NCI-H526 treated with DMSO at 0.1 percent for 48 hours (cell line): ENCODE data around the gene CNTROB.

Experiments used
- DNase-seq: peaks from one replicate; lab custom pipeline; 2025; lab: John Stamatoyannopoulos, UW

CNTROB gene

DNA sequence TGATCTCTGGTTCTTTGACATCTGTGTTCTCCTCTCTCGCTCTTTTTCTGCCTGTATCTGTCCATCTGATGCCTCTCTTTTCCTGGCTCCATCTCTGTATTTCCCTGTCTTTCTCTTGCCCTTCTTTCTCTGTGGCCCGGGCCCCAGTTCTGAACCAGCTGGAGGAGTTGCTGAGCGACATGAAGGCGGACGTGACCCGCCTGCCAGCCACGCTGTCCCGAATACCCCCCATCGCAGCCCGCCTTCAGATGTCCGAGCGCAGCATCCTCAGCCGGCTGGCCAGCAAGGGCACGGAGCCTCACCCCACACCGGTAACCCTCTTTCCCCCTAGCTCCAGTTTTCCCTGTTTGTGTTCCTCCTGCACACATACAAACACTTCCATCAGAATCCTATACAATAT, 21.7 kb upstream of the CNTROB start:
- no peak for DNase-seq

DNA sequence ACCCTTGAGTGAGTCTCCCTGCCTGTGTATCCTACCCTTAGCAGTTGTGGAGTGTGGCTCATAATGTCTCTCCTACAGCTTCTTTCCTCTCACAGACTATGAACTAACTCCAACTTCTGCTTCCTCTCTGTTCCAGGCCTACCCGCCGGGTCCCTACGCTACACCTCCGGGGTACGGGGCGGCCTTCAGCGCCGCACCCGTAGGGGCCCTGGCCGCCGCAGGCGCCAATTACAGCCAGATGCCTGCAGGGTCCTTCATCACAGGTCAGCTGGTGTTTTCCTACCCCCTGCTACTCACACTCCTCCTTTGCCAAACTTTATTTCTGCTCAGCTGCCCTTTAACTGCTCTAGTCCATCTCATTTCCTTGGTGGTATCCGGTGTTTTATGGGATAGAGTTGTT, 21.3 kb upstream of the CNTROB start:
- DNase-seq, result no peak

DNA sequence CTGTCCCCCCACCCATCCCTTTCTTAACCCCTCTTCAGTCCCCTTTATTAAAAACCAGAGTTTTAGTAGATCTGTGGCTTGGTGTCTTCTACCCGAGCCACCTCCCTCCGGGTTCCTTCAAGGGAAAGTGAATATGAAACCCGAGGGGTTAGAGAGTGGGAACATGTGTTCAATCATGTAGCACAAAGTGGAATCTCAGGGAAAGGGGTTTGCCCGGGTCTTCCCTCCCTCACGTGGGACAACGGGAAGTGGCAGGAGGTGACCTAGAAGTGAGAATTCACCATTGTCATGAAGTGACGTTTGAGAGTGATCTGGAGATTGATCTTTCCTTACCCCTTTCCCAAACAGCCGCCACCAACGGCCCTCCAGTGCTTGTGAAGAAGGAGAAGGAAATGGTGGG, 20.9 kb upstream of the CNTROB start:
- DNase-seq, result no peak

DNA sequence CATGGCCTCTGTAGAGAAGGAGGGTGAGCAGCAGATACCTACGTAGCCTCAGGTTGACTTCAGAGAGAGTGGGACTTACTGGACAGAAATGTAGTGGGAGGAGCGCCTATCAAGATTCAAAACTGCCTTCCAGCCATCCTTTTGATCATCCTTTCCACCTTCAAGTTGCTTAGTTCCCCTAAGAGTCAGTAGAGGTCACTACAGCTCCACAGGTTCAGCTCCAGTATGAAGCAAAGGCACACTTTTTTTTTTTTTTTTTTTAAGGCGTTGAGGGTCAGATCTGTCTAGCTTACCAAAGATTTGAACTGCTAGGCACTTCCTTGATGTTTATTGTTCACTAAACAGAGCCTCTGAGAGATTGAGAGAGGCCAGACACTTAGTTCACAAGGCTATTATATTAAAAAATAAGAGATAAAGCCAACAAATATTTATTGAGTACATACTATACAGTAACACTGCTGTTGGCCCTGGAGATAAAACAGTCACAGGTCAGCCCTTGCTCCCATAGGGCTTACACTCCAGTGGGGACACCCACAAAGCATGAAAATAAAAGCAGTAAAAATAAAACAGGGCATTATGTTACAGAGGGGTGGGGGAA, 19.0 kb upstream of the CNTROB start:
- DNase-seq, result peak; percentile 23

DNA sequence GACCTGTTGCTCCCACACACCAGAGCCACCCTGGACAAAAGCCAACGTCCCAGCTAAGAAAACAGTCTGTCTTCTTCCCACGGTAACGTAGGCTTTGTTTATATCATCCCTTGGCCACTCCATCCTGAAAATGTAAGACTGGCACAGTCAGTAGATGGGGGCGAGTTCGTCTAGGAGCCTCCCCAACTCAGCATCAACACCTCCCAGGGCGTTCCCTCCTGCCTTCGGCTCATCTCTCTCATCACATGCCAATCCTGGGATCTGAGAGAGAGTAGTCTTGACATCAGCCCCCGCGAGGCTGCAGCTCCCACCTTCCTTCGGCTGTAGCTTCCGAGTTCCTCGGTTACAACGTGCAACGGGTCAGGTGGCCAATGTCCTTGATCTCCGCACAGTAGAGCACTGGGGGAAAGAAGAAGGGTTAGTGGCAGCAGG, 16.8 kb upstream of the CNTROB start:
- no peak for DNase-seq

DNA sequence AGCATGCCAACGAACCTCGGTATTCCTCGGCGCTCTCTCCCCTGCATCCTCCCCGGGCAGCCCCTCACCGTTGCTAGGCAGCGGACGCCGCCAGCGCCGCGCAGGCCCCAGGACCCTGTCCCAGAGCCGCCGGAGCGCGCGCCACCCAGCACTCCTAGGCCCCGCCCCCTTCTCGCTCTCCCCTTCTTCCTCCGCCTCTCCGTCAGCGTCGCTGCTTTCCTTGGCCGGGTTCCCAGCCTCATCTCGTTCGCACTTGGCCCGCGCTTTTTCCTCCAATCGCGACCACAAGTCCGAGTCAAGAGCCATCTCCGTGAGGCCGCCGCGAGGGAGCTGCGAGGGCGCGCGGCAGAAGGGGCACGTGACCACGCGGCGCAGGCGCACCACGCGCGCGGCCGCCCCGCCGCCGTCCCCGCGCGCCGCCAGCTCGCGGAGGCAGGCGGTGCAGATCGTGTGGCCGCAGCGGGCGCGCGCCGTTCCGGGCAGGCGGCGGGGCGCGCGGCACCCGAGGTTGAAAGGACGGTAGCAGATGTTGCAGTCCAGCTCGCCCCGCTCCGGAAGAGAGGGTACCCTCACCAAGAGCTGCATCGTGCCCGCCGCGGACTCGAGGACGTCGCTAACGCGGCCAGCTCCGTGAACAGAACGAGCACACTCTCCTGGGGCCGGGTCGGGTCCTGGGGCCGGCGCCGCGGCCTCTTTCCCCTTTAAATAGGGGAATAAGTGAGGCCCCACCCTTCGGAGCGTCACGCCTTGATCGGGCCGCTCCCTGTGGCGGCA, 16.2 kb upstream of the CNTROB start, which contains the start of gene RNF227:
RNF227 (minus strand) TSS at position 679 of the 774 bp plus-strand sequence; CDS start at position 585, 94 bp downstream.
- DNase-seq, result peak; percentile 65

DNA sequence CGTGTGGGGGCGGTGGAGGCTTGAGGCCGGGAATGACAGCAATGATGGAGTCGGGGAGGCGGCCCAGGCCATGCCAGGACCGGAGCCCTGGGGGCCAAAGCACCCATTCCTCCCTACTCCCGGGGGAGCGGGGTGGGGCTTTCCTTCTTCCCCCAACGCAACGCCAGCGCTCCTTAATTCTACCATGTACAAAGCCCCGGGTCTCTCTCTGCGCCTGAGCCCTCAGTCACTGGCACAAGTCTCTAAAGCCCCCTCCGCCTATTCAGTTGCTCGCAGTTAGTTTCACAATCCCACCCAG, 15.7 kb upstream of the CNTROB start:
- DNase-seq, result no peak

DNA sequence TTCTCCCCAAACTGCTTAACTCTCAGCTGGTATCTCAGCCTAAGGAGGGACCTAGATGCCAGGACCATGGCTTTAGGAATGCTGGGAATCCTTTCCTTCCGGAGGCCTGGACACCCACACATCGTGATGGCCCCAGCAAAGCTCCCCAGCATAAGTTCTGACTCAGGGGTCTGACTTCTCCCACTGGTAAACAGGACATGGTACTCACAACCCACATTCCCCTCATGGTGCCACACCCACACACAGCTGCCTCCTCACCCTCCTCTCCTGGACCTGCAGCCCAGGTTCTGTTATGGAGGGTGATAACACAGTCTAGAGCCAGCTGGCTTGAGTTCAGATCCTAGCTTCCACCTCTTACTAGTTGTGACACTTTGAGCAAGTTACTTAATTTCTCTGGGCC, 15.2 kb upstream of the CNTROB start:
- DNase-seq, result no peak

DNA sequence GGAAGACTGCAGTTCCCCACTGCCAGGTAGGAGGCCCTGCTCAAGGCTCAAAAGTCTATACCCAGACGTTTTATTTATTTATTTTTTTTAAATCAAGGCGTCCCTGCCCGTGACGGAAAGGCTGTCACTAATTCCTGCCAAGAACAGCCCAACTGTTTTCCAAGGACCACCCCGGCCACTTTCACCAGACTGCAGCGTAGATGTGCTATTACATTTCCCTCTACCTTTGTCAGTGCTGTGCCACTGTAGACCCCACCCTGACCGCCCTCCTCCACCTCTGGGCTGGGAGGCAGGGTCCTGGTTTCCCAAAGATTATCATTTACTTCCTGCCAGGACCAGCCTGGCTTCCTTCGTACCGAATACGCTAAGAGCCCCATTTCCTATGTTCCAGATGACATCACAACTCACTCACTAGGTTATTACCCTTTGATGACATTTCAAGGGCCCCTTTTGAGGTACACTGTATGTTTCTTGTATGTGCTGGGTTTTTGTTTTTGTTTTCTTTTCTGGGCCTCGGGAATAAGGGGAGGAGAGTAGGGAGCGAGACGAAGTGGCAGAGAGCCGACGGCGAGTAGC, 9.6 kb upstream of the CNTROB start:
- no peak for DNase-seq

DNA sequence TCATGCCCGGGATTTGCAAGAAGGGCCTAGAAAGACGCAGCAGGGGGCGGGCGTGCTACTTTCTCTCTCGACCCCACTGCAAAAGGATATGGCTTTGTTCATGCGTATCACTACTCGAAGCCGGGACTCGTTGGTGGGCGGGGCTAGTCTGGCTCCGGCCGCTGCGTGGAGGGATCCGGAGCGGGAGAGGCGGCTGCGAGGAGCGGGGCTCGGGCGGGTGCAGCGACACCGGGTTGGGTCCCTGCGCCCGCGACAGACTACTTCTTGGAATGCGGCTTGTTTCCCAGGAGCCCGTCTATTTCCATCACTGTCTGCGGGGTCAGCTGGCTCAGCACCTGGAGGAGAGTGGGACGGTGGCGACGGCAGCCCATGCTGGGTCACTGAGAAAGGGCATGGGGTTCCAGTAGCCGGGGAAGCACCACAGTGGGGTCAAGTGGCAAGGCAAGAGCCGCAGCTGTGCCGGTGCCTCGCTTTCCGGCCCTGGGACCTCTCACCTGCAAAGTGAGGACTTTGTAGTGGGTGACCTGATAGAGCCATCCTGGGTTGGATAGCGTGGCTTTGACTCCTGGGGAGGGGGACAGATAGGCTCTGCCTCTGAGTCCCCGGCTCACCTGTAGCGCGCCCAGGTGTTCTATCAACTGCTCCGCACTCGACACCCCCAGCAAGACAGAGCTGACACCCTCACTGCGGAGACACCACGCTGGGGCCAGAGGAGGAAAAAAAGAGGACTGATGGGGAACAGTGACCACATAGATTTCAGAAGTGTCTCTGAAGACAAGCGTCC, 9.0 kb upstream of the CNTROB start:
- DNase-seq, result no peak

DNA sequence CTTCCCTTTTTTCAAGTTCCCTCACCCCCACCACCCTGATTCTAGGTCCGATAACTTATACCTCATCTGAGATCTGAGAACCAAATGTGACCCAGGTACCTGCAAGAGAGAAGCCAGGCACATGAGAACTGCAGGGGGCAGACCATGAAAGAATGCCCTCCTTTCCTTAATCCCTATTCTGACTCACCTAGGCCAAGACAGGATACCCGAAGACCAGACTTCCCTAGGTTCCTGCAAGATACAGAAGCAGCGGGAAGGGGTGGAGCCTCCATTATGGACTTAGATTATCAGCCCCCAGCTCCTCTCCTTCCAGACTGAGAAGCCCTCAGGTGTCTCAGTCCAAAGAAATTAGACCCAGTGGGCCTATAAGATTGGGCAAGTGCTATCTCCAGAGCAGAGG, 4.4 kb upstream of the CNTROB start:
- no peak for DNase-seq

DNA sequence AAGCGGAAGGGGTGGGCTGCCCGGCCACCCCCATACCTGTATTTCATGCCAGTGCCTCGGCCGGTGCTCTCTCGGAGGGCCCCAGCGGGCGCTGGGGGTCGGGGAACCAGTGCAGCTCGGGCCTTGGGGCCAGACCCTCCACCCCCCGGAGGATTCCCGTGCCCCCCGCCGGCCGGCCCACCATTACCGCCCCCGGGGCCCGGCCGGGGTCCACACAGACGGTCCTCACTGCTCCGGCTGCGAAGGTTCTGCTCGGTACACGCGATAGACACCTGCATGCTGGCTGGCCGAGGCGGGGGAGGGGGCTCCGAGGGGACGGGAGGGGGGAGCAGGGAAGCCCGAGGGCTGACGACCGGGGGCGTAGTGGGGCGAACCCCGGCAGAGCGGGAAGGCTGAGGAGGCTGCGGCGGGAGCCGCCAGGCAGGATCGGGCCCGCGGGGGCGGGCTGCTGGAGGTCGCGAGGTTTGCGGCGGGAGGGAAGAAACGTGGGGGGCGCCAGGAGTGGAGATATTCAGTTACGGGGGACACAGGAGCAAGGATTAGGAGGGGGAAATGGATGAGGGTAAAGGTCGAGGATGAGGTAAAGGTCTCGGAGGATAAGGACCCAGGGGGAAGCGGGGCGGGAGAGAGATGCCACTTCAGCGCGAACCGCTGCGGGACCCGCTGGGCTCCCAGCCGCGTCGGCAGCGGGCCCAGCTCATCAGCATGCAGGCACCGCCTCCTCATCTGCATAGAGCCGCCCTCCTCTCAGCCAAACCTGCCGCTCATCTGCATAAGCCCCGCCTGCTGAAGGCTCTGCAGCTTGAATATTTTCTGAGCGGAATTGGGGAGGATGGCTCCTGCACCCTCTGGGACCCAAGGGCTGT, 2.6 kb upstream of the CNTROB start, which contains the start of gene KCNAB3:
KCNAB3 (minus strand) TSS at position 699 of the 866 bp plus-strand sequence; CDS start at position 278, 421 bp downstream.
- no peak for DNase-seq

DNA sequence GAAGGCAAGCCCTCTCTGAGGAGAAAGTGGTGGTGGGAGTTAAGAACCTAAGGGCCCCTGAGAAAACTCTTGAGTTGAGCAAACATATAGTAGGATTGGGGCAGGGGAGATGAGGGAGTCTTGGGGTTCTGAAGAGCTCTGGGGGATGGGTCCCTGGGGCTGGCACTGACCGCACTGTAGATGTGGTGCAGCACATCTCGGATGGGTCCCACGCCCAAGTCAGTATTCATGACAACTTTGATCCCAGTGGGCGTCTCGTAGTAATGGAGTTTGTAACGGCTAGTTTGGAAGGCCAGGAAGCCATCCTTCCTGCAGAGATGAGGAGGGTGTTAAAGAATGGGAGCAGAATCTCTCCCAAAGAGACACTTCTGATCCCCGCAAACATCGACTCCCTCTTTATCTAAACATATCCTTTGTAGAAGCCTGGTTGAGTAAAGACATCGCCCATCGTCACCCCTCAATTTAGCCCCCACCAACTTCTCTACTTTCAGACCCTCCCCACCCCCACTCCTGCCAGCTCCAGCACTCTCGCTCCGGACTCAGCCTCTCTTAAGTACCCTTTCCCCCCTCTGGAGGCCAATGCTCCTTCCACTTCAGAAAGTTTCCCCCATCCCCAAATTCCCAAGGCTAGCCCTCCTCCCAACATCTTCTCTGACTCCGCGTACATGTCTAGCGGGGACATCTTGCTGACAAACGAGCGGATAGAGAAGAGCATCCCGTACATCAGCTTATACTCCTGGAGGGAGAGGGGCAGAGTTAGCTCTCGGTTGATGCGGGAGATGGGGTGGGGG, 970 bp upstream of the CNTROB start:
- no peak for DNase-seq

DNA sequence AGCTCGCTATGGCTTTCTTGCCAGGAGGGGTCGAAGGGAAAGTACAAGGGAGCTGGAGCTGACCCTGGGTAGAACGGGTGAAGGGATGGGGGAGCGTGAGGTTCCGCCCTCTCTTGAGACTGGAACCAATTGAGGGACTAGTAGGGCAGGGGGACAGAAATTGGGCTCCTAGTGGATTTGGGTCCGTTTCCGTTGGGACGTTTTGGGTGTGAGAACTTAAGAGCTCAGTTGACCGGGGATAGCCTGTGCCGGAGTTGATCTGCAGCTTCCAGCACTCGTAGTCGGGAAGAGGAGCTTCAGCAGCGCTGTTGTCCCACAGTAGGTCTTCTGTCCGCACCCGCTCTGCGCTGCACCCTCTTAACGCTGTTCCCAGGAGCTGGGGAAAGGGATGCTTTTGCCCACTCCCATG, 481 bp downstream of the CNTROB start:
- DNase-seq, result no peak

DNA sequence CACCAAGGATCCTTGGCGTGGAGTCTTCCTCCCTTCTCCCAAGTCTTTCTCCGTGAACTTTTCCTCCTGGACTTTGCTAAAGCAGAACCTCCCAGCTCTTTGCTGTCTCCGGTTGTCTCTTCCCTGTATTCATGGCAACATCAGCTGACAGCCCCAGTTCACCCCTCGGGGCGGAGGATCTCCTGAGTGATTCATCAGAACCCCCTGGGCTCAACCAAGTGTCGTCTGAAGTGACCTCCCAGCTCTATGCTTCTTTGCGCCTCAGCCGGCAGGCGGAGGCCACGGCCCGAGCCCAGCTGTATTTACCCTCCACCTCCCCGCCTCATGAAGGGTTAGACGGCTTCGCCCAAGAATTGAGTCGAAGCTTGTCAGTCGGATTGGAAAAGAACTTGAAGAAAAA, 943 bp downstream of the CNTROB start:
- DNase-seq, result no peak

DNA sequence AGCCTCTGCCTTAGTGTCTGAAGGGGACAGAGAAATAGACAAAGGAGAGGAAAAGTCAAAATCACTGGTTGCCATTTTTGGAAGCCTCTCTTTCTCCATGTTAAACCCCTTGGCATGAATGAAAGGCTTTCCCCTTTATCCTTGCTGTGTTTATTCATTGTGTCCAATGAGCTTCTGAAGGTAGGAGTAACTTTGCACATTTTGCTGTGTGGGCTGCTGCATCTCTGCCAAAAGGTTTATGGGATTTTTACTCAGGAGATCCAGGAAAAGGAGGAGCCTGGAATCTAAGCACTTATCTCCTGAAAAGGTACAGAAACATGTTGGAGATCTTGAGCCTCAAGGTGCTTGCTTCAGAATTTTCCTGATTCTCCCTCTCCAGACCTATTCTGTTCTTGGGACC, 3.9 kb downstream of the CNTROB start:
- DNase-seq, result no peak

DNA sequence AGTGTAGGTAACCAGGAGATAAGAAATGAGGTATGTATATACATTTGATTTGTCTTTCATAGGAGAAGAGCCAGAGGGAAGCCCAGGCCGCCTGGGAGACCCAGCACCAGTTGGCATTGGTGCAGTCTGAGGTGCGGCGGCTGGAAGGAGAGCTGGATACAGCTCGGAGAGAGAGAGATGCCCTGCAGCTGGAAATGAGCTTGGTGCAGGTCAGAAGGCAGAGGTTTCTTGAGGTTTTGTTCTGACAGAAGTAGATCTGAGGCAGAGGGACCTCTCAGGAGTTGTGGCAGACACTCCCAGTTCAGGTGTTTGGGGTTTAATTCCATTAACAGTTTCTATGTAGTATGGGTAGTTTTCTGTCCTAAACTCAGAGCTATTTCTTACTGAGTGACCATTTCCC, 8.0 kb downstream of the CNTROB start:
- DNase-seq, result no peak

DNA sequence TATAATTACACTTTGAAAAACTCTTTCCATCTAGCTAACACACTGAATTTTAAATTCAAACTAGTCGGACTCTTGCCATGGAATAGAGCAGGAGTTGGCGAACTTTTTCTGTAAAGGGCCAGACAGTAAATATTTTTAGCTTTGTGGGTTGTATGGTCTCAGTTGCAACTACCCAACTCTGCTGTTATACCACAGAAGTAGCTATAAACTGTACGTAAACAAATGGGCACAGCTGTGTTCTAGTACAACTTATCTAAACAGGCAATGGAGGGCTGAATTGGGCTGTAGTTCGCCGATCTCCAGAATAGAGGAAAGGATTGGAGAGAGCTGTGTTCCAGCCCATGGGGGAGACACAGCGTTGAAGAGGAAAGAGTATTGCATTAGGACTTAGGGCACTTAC, 8.7 kb downstream of the CNTROB start:
- DNase-seq, result no peak

DNA sequence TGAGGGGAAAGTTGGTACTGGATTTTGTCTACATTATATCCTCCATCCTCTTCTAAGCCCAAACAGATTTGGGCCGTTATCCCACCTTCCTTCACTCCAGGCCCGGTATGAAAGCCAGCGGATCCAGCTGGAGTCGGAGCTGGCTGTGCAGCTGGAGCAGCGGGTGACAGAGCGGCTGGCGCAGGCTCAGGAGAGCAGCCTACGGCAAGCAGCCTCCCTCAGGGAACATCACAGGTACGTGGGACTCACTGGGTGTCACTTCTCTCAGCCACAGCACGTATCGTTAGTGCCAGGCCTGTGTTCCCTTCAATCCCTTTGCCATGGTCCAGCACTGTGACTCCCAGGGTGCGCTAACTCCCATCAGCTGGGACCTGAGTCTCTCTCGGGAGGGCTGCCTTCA, 11.3 kb downstream of the CNTROB start:
- DNase-seq, result no peak

DNA sequence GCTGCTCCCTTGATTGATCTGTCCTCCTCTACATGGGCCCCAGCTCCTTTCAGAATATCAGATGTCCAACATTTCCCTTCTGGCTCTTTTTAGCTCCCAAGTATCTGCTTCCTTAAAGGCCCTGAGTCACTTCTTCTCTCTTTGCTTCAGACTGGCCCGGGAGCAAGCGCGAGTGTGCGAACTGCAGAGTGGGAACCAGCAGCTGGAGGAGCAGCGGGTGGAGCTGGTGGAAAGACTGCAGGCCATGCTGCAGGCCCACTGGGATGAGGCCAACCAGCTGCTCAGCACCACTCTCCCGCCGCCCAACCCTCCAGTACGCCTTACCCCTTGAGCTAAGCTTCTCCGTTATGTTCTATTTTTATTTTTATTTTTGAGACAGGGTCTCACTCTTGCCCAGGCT, 12.3 kb downstream of the CNTROB start:
- no peak for DNase-seq

DNA sequence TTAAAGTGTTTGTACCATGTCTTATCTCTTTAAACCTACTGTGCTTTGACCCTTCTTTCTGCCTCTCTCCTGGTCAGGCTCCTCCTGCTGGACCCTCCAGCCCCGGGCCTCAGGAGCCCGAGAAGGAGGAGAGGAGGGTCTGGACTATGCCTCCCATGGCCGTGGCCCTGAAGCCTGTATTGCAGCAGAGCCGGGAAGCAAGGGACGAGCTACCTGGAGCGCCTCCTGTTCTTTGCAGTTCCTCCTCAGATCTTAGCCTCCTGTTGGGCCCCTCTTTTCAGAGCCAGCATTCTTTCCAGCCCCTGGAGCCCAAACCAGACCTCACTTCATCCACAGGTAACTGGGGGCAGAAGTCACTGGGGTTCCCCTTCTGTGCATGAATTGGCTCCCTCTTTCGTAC, 13.6 kb downstream of the CNTROB start:
- no peak for DNase-seq
